Astrocyte of the spinal cord (primary cell): ENCODE results near the gene TTLL8.

Source experiments
- DNase-seq: peaks from one replicate; pipeline ENCODE4 v3.0.0; 2011; ENCODE audit warnings: low read depth, low spot score
- H3K4me3 ChIP-seq: 2 replicates; pipeline ENCODE4 v1.5.1; 2011; ENCODE audit warnings: low read depth, mild to moderate bottlenecking, low read length, moderate library complexity
- CTCF ChIP-seq: IDR thresholded peaks from 2 replicates; pipeline ENCODE4 v1.5.1; 2012; ENCODE audit warnings: low read depth, mild to moderate bottlenecking, low read length, inconsistent platforms
- in situ Hi-C: cut with HindIII; loops from 2 replicates; pipeline ENCODE4 v1.10.0; 2017; ENCODE audit warnings: low sequenced_read_pairs

TTLL8 gene

GRCh38 chr22:50034126-50035081 lies 23.7 kb downstream of the TTLL8 start:
- H3K4me3 ChIP-seq: no peak overlapping the region
- TF ChIP-seq CTCF: no peak
- in situ Hi-C loops: no loop called here
- DNase-seq: no peak

- TF ChIP-seq CTCF: no peak
- no peak overlapping the region for H3K4me3 ChIP-seq
- DNase-seq: no peak
- in situ Hi-C loops: no loop called here
These were observed 25.0 kb downstream of the TTLL8 start for GRCh38 chr22:50032941-50033601.

- TF ChIP-seq CTCF: no peak
- in situ Hi-C loops: no loop called here
- no peak overlapping the region for H3K4me3 ChIP-seq
- DNase-seq: no peak
These were observed 25.8 kb downstream of the TTLL8 start for GRCh38 chr22:50032109-50032871.

- TF ChIP-seq CTCF: no peak
- in situ Hi-C loops: no loop called here
- H3K4me3 ChIP-seq: no peak overlapping the region
- DNase-seq: no peak
These were observed 26.7 kb downstream of the TTLL8 start for GRCh38 chr22:50031189-50032091.

GRCh38 chr22:50030297-50031188 lies 27.6 kb downstream of the TTLL8 start:
- TF ChIP-seq CTCF: peak; percentile 89
- in situ Hi-C loops: no loop called here
- no peak overlapping the region for H3K4me3 ChIP-seq
- peak; percentile 48 for DNase-seq
